HUES64 (cell line): Measurements from ENCODE around the gene EGLN1. TPM values are rescaled to one million over a fixed set of nuclear protein-coding genes. Genes with fewer than 3 reads are reported as not detected.
"Not testable (repeated sequence)": the region's sequence is repeated elsewhere in the genome, so short reads cannot be mapped to it uniquely, and the experiment has no call there.

Experiments
- H3K27ac ChIP-seq: 2 replicates; pipeline ENCODE4 v1.7.0; 2013; ENCODE audit warnings: low read depth, low read length, inconsistent platforms
- H3K27me3 ChIP-seq: 2 replicates; pipeline ENCODE4 v1.6.1; 2013; ENCODE audit warnings: mild to moderate bottlenecking, low read length; ENCODE audit not compliant: insufficient read depth
- H3K36me3 ChIP-seq: 2 replicates; pipeline ENCODE4 v1.6.1; 2013; ENCODE audit warnings: mild to moderate bottlenecking, low read length; ENCODE audit not compliant: insufficient read depth
- H3K4me1 ChIP-seq: 2 replicates; pipeline ENCODE4 v1.6.1; 2013; ENCODE audit warnings: mild to moderate bottlenecking, low read length, moderate library complexity; ENCODE audit not compliant: insufficient read depth
- H3K4me3 ChIP-seq: 2 replicates; pipeline ENCODE4 v1.5.1; 2013; ENCODE audit warnings: mild to moderate bottlenecking, low read length, moderate library complexity
- H3K9ac ChIP-seq: 2 replicates; pipeline ENCODE4 v1.6.1; 2013; ENCODE audit warnings: mild to moderate bottlenecking, low read depth, low read length
- H3K9me3 ChIP-seq: 2 replicates; pipeline ENCODE4 v1.6.1; 2013; ENCODE audit warnings: low read depth, low read length; ENCODE audit not compliant: insufficient read depth
- WGBS: fragments of 150-250, 120-280 bp; methylation state at CpG from one replicate; pipeline ENCODE4 v1.1.7; 2013; ENCODE audit warnings: missing lambda C conversion rate; 5-methylcytosine and 5-hydroxymethylcytosine counted together
- polyA plus RNA-seq, 2 experiments: library from polyadenylated mRNA; stranded (reverse); fragments of 50-300 nt; gene quantifications; one replicate each; pipeline ENCODE4 v1.2.3, GENCODE V29; 2013

The EGLN1 gene
- 6.8 TPM for polyA plus RNA-seq (2013, experiment 1 of 2)
- polyA plus RNA-seq (2013, experiment 2 of 2) = 10.8 TPM

DNA sequence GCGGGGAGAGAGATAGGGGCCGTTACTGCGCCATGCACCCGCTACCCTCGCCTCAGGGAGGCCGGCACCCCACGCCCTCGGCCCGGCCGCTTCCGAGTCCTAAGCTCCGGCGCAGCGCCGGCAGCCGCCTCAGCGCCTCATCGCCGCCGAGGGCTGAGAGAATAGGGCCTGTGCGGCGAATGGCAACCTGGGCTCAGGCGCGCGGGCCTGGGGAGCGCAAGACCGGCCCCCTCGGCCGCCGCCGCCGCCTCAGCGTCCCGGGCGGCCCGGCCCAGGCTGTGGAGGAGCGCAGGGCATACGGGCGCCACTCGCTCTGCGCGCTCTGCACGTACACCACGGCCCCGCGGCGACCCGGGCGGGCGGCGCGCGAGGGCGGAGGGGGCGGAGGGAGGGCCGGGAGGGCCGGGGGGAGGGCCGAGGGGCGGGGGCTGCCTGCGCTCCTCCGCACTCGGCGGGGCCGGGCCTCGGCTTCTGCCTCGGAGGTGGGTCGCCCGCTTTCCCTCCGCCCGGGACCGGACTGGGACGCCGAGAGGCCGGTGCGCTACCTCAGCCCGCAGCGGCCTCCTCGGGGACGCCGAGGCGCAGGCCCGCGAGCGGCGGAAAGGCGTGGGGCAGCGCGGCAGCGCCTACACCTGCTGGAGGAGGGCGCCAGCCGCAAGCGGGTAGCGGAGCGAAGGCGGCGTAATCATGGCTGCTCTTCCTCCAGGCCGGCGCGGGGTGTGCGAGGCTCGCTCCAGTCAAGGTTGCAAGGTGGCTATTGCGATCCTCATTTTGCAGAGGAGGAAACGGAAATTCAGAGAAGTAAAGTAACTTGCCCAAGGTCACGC lies at the start of gene EGLN1:
TSS of gene EGLN1 (minus strand) at position 317 of the 827 bp plus-strand sequence. CDS start 399 bp downstream, outside the sequence.
- Histone ChIP-seq H3K4me1 (peaks cover 25% of the 10 kb centered on the region), H3K27me3 (peaks cover 86% of the 10 kb centered on the region), H3K36me3 (no peaks in the 10 kb centered on the region), H3K9ac (peak within 1 kb of the TSS; percentile 85), H3K9me3 (no peaks in the 10 kb centered on the region), H3K4me3 (peak within 1 kb of the TSS; percentile 83), H3K27ac (peak within 1 kb of the TSS; percentile 56)
- WGBS = under 1% methylated on average over 96 of the region's 104 CpGs

DNA sequence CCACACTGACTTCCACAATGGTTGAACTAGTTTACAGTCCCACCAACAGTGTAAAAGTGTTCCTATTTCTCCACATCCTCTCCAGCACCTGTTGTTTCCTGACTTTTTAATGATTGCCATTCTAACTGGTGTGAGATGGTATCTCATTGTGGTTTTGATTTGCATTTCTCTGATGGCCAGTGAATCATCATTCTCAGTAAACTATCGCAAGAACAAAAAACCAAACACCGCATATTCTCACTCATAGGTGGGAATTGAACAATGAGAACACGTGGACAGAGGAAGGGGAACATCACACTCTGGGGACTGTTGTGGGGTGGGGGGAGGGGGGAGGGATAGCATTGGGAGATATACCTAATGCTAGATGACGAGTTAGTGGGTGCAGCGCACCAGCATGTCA lies 49.4 kb upstream of the EGLN1 start:
- H3K36me3 ChIP-seq, H3K9ac ChIP-seq, H3K9me3 ChIP-seq, H3K27me3 ChIP-seq, H3K4me3 ChIP-seq, H3K27ac ChIP-seq, H3K4me1 ChIP-seq: not testable (repeated sequence)
- no CpG with 5 or more reads among the region's 5 CpGs for WGBS

GRCh38 chr1:231471027-231471426 lies 48.9 kb upstream of the EGLN1 start:
- H3K4me3 ChIP-seq, H3K36me3 ChIP-seq, H3K9me3 ChIP-seq, H3K27me3 ChIP-seq, H3K9ac ChIP-seq, H3K27ac ChIP-seq, H3K4me1 ChIP-seq: not testable (repeated sequence)
- WGBS = 100% methylated on average over 1 of the region's 3 CpGs

GRCh38 chr1:231467986-231468385 lies 45.9 kb upstream of the EGLN1 start:
- Histone ChIP-seq H3K36me3 (no peaks in the 10 kb centered on the region), H3K9me3 (0 out of 2 replicates have a peak, but pooled peaks cover 4% of the 10 kb centered on the region), H3K9ac (no peak overlapping the region), H3K4me1 (no peaks in the 10 kb centered on the region), H3K27ac (no peak overlapping the region), H3K4me3 (no peak overlapping the region), H3K27me3 (no peaks in the 10 kb centered on the region)
- 100% methylated on average over 1 of the region's 1 CpG for WGBS

DNA sequence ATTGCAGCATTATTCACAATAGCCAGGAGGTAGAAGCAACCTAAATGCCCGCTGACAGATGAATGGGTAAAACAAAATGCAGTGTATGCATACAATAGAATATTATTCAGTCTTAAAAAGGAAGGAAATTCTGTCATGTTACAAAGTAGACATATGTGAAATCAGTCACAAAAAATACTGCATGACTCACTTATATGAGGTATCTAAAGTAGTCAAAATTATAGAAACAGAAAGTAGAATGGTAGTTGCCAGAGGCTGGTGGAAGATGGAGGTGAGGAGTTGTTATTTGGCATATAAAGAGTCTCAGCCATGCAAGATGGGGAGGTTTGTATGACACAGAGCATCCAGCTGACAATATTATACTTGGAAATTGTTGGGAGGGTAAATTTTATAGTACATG lies 43.0 kb upstream of the EGLN1 start:
- no peak overlapping the region for H3K4me3 ChIP-seq
- no peak overlapping the region for H3K27ac ChIP-seq
- no peaks in the 10 kb centered on the region for H3K27me3 ChIP-seq
- no peak overlapping the region for H3K9ac ChIP-seq
- no peaks in the 10 kb centered on the region for H3K36me3 ChIP-seq
- no peaks in the 10 kb centered on the region for H3K4me1 ChIP-seq
- 0 out of 2 replicates have a peak, but pooled peaks cover 4% of the 10 kb centered on the region for H3K9me3 ChIP-seq
- WGBS = 100% methylated on average over 1 of the region's 1 CpG

DNA sequence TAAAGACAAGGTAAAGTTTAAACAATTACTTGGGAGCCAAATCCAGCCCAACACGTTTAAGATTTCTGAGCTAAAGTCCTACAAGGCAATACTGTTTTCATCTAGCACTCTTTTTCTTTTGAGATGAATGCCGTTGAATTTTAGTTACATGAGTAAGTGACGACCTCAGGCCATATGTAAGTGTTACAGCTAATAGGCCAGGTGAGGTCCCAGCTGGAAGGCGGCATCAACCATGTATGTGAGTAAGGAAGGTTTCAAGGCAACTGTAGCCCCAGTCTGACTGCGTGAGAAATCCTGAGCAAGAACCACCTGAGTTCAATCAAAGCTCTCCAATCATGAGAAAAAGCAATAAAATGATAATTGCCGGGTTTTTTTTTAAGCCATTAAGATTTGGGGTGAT lies 41.5 kb upstream of the EGLN1 start:
- Histone ChIP-seq H3K4me3 (no peak overlapping the region), H3K9ac (no peak overlapping the region), H3K4me1 (no peaks in the 10 kb centered on the region), H3K27ac (no peak overlapping the region), H3K36me3 (no peaks in the 10 kb centered on the region), H3K27me3 (no peaks in the 10 kb centered on the region), H3K9me3 (0 out of 2 replicates have a peak, but pooled peaks cover 4% of the 10 kb centered on the region)
- WGBS = 77% methylated on average over 6 of the region's 6 CpGs

GRCh38 chr1:231460614-231461013 lies 38.5 kb upstream of the EGLN1 start:
- Histone ChIP-seq H3K36me3 (no peaks in the 10 kb centered on the region), H3K27ac (no peak overlapping the region), H3K4me3 (no peak overlapping the region), H3K9me3 (peaks cover 3% of the 10 kb centered on the region; the same call in 1 of the 2 replicates), H3K9ac (no peak overlapping the region), H3K4me1 (no peaks in the 10 kb centered on the region), H3K27me3 (no peaks in the 10 kb centered on the region)
- 86% methylated on average over 2 of the region's 2 CpGs for WGBS

- not testable (repeated sequence) for H3K4me1 ChIP-seq, H3K4me3 ChIP-seq, H3K9ac ChIP-seq, H3K36me3 ChIP-seq, H3K9me3 ChIP-seq, H3K27me3 ChIP-seq, H3K27ac ChIP-seq
- no CpG with 5 or more reads among the region's 1 CpG for WGBS
Measured at GRCh38 chr1:231459438-231459837, 37.4 kb upstream of the EGLN1 start.

DNA sequence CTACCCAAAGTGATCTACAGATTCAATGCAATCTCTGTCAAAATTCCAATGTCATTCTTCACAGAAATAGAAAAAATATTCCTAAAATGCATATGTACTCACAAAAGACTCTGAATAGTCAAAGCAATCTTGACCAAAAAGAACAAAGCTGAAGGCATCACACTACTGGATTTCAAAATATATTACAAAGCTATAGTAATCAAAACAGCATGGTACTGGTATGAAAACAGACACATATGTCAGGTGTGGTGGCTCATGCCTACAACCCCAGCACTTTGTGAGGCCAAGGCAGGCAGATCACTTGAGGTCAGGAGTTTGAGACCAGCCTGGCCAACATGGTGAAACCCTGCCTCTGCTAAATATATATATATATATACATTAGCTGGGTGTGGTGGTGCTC lies 35.9 kb upstream of the EGLN1 start:
- not testable (repeated sequence) for H3K36me3 ChIP-seq, H3K9ac ChIP-seq, H3K4me3 ChIP-seq, H3K27ac ChIP-seq, H3K27me3 ChIP-seq, H3K9me3 ChIP-seq, H3K4me1 ChIP-seq

- 85% methylated on average over 27 of the region's 29 CpGs for WGBS
- H3K27ac ChIP-seq, H3K9ac ChIP-seq, H3K9me3 ChIP-seq, H3K36me3 ChIP-seq, H3K27me3 ChIP-seq, H3K4me3 ChIP-seq, H3K4me1 ChIP-seq: not testable (repeated sequence)
Measured at GRCh38 chr1:231454133-231454532, 32.0 kb upstream of the EGLN1 start.

GRCh38 chr1:231446138-231446537 lies 24.1 kb upstream of the EGLN1 start:
- Histone ChIP-seq H3K36me3 (no peaks in the 10 kb centered on the region), H3K9ac (no peak overlapping the region), H3K9me3 (0 out of 2 replicates have a peak, but pooled peaks cover 2% of the 10 kb centered on the region), H3K4me1 (no peaks in the 10 kb centered on the region), H3K27ac (no peak overlapping the region), H3K4me3 (no peak overlapping the region), H3K27me3 (no peaks in the 10 kb centered on the region)
- 97% methylated on average over 5 of the region's 5 CpGs for WGBS
